K562 (cell line): ENCODE measurements around the gene GFOD1. TPM values are rescaled to one million over a fixed set of nuclear protein-coding genes. Genes with fewer than 3 reads are reported as not detected.

ENCODE experiments used
- ATAC-seq: fragments of 200-7000 bp; cut with Tn5 transposase; 3 replicates; pipeline ENCODE4 v1.9.1; 2020; ENCODE audit warnings: moderate library complexity
- BruUV-seq: library from RNA; stranded (reverse); fragments of 400-500 nt; replicated peaks from 2 replicates; lab custom pipeline; 2021; lab: Mats Ljungman, UMichigan
- CTCF ChIA-PET: fragments of 300-600 bp; formaldehyde crosslinking; extraction: SDS; loops from one replicate; lab custom pipeline; 2021; ENCODE audit warnings: low intra/inter-chr PET ratio; lab: Yijun Ruan, JAX
- POLR2A ChIA-PET: fragments of 300-600, 350-650 bp; sonication (Branson Sonifier 250); formaldehyde crosslinking; extraction: SDS; loops from one replicate; lab custom pipeline; 2021; ENCODE audit warnings: antibody characterized with exemption, inconsistent platforms; lab: Yijun Ruan, JAX
- DNase-seq, 4 experiments: peaks; one replicate each; pipeline versions ENCODE4 v3.0.0 to v3.0.0-alpha.2; 2011 to 2018; ENCODE audit warnings: low spot score in 3 of 4, mixed read lengths in 3 of 4; ENCODE audit errors: extremely low read depth in 1 of 4
- FAIRE-seq: peaks from 2 replicates; lab custom pipeline; 2011; peaks lifted over from hg19 to GRCh38; lab: Jason Lieb, UNC
- H2AFZ ChIP-seq: 2 replicates; pipeline ENCODE4 v1.6.0; 2011; ENCODE audit warnings: low read depth, low read length, control low read depth, inconsistent platforms
- H3K27ac ChIP-seq: fragments of 200-600 bp; 3 replicates; pipeline ENCODE4 v1.8.0; 2011; ENCODE audit warnings: low read depth, mild to moderate bottlenecking, control low read depth, inconsistent platforms, low read length, moderate library complexity, mixed read lengths; ENCODE audit errors: extremely low read depth
- H3K27me3 ChIP-seq, 2 experiments: fragments of 300-600 bp in 1 of 2; 2 replicates in 1 of 2; 3 replicates in 1 of 2; pipeline versions ENCODE4 v1.6.0 to v1.8.0; 2011; ENCODE audit warnings: inconsistent platforms in 2 of 2, low read length in 2 of 2, mild to moderate bottlenecking in 1 of 2, mixed read lengths in 1 of 2, moderate library complexity in 1 of 2; ENCODE audit not compliant: control insufficient read depth in 2 of 2, insufficient read depth in 2 of 2
- H3K36me3 ChIP-seq: fragments of 300-600 bp; 3 replicates; pipeline ENCODE4 v1.8.0; 2011; ENCODE audit warnings: mild to moderate bottlenecking, low read length, inconsistent platforms; ENCODE audit not compliant: control insufficient read depth, insufficient read depth
- H3K4me1 ChIP-seq, 2 experiments: fragments of 200-600 bp in 1 of 2; replicated peaks in 1 of 2; 2 replicates in 1 of 2; 3 replicates in 1 of 2; pipeline versions ENCODE4 v1.5.1 to v1.8.0; 2011; ENCODE audit warnings: inconsistent platforms in 2 of 2, low read length in 2 of 2, mild to moderate bottlenecking in 1 of 2, mixed read lengths in 1 of 2, moderate library complexity in 1 of 2; ENCODE audit not compliant: control insufficient read depth in 2 of 2, insufficient read depth in 2 of 2
- H3K4me2 ChIP-seq: 2 replicates; pipeline ENCODE4 v1.6.1; 2011; ENCODE audit warnings: low read length, control low read depth, inconsistent platforms, mixed read lengths; ENCODE audit not compliant: insufficient read depth
- H3K4me3 ChIP-seq: fragments of 200-600 bp; sonication (generic), shearing (Covaris generic); 2 replicates; pipeline ENCODE4 v1.5.1; 2016; ENCODE audit warnings: control low read depth, inconsistent platforms
- H3K79me2 ChIP-seq: fragments of 200-600 bp; 3 replicates; pipeline ENCODE4 v1.8.0; 2011; ENCODE audit warnings: low read length, inconsistent platforms; ENCODE audit not compliant: control insufficient read depth, insufficient read depth
- H3K9ac ChIP-seq, 2 experiments: 2 replicates each; pipeline versions ENCODE4 v1.6.0 to v1.6.1; 2011; ENCODE audit warnings: low read depth in 2 of 2, low read length in 2 of 2, control low read depth in 1 of 2, inconsistent platforms in 1 of 2, mild to moderate bottlenecking in 1 of 2, mixed read lengths in 1 of 2; ENCODE audit not compliant: insufficient read depth in 1 of 2
- H3K9me1 ChIP-seq: one replicate; pipeline ENCODE4 v1.6.0; 2011; ENCODE audit warnings: inconsistent platforms, mild to moderate bottlenecking, low read length, moderate library complexity; ENCODE audit not compliant: control insufficient read depth, insufficient read depth
- H3K9me3 ChIP-seq: replicated peaks from 2 replicates; pipeline ENCODE4 v1.5.1; 2011; ENCODE audit warnings: low read depth, low read length, inconsistent platforms; ENCODE audit not compliant: control insufficient read depth, insufficient read depth
- H4K20me1 ChIP-seq: replicated peaks from 2 replicates; pipeline ENCODE4 v1.6.1; 2011; ENCODE audit warnings: low read length, inconsistent platforms, mixed read lengths; ENCODE audit not compliant: control insufficient read depth, insufficient read depth
- DACH1 ChIP-seq: fragments of 450-650 bp; IDR thresholded peaks from 2 replicates; pipeline ENCODE4 v1.6.1; 2018; ENCODE audit not compliant: partially characterized antibody
- DIDO1 ChIP-seq: fragments of 450-650 bp; IDR thresholded peaks from 2 replicates; pipeline ENCODE4 v1.6.1; 2016; ENCODE audit warnings: low read depth, missing biosample characterization, missing genetic modification characterization
- DLX4 ChIP-seq: fragments of 250-450 bp; sonication (Bioruptor Pico); IDR thresholded peaks from 2 replicates; pipeline ENCODE4 v1.6.1; 2021; ENCODE audit warnings: mild to moderate bottlenecking
- MTA1 ChIP-seq: fragments of 450-650 bp; IDR thresholded peaks from 2 replicates; pipeline ENCODE4 v1.6.1; 2017; ENCODE audit warnings: borderline replicate concordance
- NFE2L1 ChIP-seq: fragments of 450-650 bp; IDR thresholded peaks from 2 replicates; pipeline ENCODE4 v1.6.1; 2016; ENCODE audit warnings: missing genetic modification characterization, low read depth, mild to moderate bottlenecking, missing compliant biosample characterization, moderate library complexity, borderline replicate concordance
- PCBP1 ChIP-seq: fragments of 200-400 bp; formaldehyde crosslinking; IDR thresholded peaks from 2 replicates; pipeline ENCODE4 v1.6.1; 2018; ENCODE audit warnings: mild to moderate bottlenecking, low read depth, low read length; ENCODE audit not compliant: poor library complexity, severe bottlenecking
- POLR2AphosphoS2 ChIP-seq: IDR thresholded peaks from 2 replicates; pipeline ENCODE4 v1.6.1; 2012; ENCODE audit warnings: low read length, improper control_type of control experiment
- RBM34 ChIP-seq: fragments of 200-400 bp; formaldehyde crosslinking; IDR thresholded peaks from 2 replicates; pipeline ENCODE4 v1.6.1; 2018; ENCODE audit warnings: low read length, borderline replicate concordance; ENCODE audit not compliant: insufficient read depth
- SUPT5H ChIP-seq: fragments of 450-650 bp; IDR thresholded peaks from 2 replicates; pipeline ENCODE4 v1.6.1; 2016
- TCFL5 ChIP-seq: fragments of 250-450 bp; sonication (Bioruptor Pico); conservative IDR thresholded peaks from 2 replicates; pipeline ENCODE4 v1.6.1; 2021; ENCODE audit warnings: mild to moderate bottlenecking, moderate library complexity, matching md5 sums
- ZNF655 ChIP-seq: fragments of 250-450 bp; sonication (Bioruptor Pico); IDR thresholded peaks from 2 replicates; pipeline ENCODE4 v1.5.0; 2021
- ZNF764 ChIP-seq: fragments of 250-450 bp; sonication (Bioruptor Pico); IDR thresholded peaks from 2 replicates; pipeline ENCODE4 v1.4.0; 2020; ENCODE audit warnings: low read depth, mild to moderate bottlenecking, moderate library complexity
- WGBS: fragments of 100-300 bp; shearing (Covaris generic); methylation state at CpG from one replicate; pipeline ENCODE4 v1.1.6; 2016; ENCODE audit warnings: low coverage, mixed read lengths; ENCODE audit not compliant: insufficient coverage; ENCODE audit errors: missing lambda C conversion rate; 5-methylcytosine and 5-hydroxymethylcytosine counted together
- in situ Hi-C: fragments of 300-500 bp; cut with MboI; formaldehyde crosslinking; loops from 4 replicates; pipeline ENCODE4 v1.15.0; 2018; ENCODE audit warnings: inconsistent platforms, mixed read lengths
- intact Hi-C: fragments of 100-400 bp; cut with micrococcal nuclease; formaldehyde crosslinking; loops from 2 replicates; pipeline ENCODE4 v1.14.2; 2022
- polyA plus RNA-seq, 8 experiments: library from polyadenylated mRNA; depleted of rRNA in 4 of 8; stranded (reverse) in 5 of 8; unstranded in 3 of 8; fragments of >200 nt; fragmentation: Nextera tagmentation in 2 of 8; fragmentation: Illumina TruSeq in 1 of 8; extraction: Ambion mirVana in 2 of 8; extraction: Trizol in 1 of 8; gene quantifications; 2 replicates each; pipeline versions ENCODE4 v1.2.1 to v1.2.3, GENCODE V29; 2011 to 2014; ENCODE audit warnings: inconsistent platforms in 1 of 8, missing spikeins in 1 of 8
- total RNA-seq, 7 experiments: library from RNA; depleted of rRNA in 6 of 7; stranded (reverse); fragments of >200 nt in 6 of 7; fragmentation: Illumina TruSeq in 2 of 7; extraction: Trizol in 2 of 7; gene quantifications; 2 replicates each; pipeline versions ENCODE4 v1.2.1 to v1.2.3, GENCODE V29; 2011 to 2021; ENCODE audit warnings: low replicate concordance in 1 of 7
- TF ChIP-seq, protein P1 (sequence below): fragments of 450-650 bp; formaldehyde crosslinking; IDR thresholded peaks from 2 replicates; pipeline ENCODE4 v1.4.0; 2020; ENCODE audit warnings: mild to moderate bottlenecking
- TF ChIP-seq, protein P2 (sequence below), 2 experiments: fragments of 450-650 bp; IDR thresholded peaks; 2 replicates each; pipeline ENCODE4 v1.6.1; 2016
- TF ChIP-seq, protein P3 (sequence below): fragments of 250-450 bp; sonication (Bioruptor Pico); IDR thresholded peaks from 2 replicates; pipeline ENCODE4 v1.5.0; 2021; ENCODE audit warnings: mild to moderate bottlenecking, moderate library complexity

GFOD1 gene
- total and polyA plus RNA-seq, 9 of the 15 experiments (the other 6 are each of a cell fraction or from before 2014, with no cell fraction given), result 3.8 to 12.0 (median 8.2) TPM

DNA sequence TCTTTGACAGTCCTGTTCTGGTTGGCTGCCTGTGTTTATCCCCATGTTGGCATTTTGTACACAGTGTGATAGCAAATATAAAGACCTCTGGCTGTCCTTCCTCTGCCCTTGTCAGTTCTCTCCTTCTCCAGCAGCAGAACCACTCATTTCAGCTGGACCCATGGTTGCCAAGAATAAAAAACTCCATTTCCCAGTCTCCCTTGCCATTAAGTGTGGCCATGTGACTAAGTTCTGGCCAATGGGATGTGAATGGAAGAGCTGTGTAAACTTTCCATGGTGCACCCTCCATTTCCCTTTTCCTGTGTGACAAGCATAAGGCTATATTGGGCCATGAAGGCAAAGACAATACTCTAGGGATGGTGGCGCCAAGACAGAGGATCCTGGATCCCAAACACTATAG is 80.6 kb downstream of the GFOD1 start:
- H3K9ac ChIP-seq, result no peak overlapping the region
- H3K9me1 ChIP-seq, result no peaks in the 10 kb centered on the region
- peak; percentile 54 for FAIRE-seq
- intact Hi-C loops (no loop called here), in situ Hi-C loops (no loop called here)
- no peaks in the 10 kb centered on the region for H3K79me2 ChIP-seq
- no peak overlapping the region for H3K27ac ChIP-seq
- WGBS, result 94% methylated on average over 1 of the region's 1 CpG
- DNase-seq, result peak in 2 of 4 experiments; percentile 40 to 44
- ChIA-PET POLR2A (interaction anchor here (1.3 kb wide), 1 partner anchor 11 kb away, joined by 5 read pairs; no protein-coding TSS in a partner anchor), CTCF (no interaction called here)
- H4K20me1 ChIP-seq, result no peaks in the 10 kb centered on the region
- no peak overlapping the region for H3K4me2 ChIP-seq
- peak; percentile 84 for ATAC-seq
- peak overlapping the region; percentile 35 for H2AFZ ChIP-seq
- H3K9me3 ChIP-seq, result no peaks in the 10 kb centered on the region
- H3K36me3 ChIP-seq, result no peaks in the 10 kb centered on the region
- H3K4me1 ChIP-seq, result peaks cover 0 to 36% of the 10 kb centered on the region in 2 experiments; a peak in 3 of 5 replicates
- no TSS peak for BruUV-seq
- H3K4me3 ChIP-seq, result no peak overlapping the region
- H3K27me3 ChIP-seq, result no peaks in the 10 kb centered on the region
- TF ChIP-seq POLR2AphosphoS2 (no peak), SUPT5H (no peak), PCBP1 (no peak), DIDO1 (no peak), MTA1 (no peak), DACH1 (no peak), DLX4 (CRISPR knock-in tag) (no peak), NFE2L1 (tag) (no peak), ZNF764 (CRISPR knock-in tag) (no peak), ZNF655 (CRISPR knock-in tag) (no peak), TCFL5 (CRISPR knock-in tag) (no peak), RBM34 (no peak)
- TF ChIP-seq, protein P1, sequence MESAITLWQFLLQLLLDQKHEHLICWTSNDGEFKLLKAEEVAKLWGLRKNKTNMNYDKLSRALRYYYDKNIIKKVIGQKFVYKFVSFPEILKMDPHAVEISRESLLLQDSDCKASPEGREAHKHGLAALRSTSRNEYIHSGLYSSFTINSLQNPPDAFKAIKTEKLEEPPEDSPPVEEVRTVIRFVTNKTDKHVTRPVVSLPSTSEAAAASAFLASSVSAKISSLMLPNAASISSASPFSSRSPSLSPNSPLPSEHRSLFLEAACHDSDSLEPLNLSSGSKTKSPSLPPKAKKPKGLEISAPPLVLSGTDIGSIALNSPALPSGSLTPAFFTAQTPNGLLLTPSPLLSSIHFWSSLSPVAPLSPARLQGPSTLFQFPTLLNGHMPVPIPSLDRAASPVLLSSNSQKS (CRISPR knock-in tag), result no peak
- TF ChIP-seq, protein P2, sequence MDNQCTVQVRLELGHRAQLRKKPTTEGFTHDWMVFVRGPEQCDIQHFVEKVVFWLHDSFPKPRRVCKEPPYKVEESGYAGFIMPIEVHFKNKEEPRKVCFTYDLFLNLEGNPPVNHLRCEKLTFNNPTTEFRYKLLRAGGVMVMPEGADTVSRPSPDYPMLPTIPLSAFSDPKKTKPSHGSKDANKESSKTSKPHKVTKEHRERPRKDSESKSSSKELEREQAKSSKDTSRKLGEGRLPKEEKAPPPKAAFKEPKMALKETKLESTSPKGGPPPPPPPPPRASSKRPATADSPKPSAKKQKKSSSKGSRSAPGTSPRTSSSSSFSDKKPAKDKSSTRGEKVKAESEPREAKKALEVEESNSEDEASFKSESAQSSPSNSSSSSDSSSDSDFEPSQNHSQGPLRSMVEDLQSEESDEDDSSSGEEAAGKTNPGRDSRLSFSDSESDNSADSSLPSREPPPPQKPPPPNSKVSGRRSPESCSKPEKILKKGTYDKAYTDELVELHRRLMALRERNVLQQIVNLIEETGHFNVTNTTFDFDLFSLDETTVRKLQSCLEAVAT (IDR thresholded peaks at IDR 0.05), result no peak
- TF ChIP-seq, protein P3, sequence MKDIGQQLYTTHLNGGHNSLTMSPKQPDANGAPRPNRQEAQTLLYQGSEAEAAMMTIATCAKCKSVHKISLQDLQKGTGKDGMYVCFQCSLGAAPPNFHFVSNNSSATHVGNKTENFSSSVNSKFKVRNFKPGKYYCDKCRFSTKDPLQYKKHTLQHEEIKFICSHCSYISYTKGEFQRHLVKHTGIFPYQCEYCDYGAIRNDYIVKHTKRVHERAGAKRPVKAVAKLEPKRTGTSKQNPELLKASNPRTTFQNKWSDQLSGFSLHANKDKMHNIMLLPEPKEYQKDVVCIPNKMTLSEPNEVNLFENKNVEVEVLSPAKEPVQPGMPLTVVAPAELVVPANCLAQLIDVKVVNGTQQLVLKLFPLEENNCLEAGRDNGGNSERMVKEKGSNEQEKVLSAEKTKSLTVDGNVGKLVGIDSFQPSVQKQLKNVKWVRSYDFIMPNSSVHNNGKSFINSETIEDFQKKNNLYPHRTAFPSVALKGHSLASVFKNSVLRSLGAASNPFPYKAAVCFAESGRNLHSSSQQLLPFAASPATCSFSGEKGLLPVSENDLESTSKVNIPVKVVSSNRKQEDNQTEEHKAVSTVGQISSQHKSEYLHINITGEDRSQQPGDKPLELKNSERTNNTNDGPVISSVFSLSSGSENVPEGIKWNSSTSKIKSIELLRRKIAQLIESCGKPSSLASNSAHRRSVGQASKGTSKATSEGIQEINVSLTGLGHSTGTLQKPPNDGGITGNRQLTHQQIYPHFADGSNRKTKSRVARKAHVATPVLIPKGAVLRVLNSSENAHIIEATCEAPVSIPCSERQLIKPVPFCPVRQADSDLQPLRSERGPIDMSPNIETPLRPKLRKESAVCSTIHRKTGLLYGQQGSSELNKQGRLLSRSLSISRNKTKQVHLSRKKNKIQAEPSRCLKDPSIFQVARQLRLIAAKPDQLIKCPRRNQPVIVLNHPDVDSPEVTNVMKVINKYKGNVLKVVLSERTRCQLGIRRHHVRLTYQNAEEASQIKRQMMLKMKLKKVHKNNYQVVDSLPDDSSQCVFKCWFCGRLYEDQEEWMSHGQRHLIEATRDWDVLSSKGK (CRISPR knock-in tag), result no peak
